Stimulated activated CD8-positive, alpha-beta memory T cell treated with anti-CD3 and anti-CD28 coated beads, Interleukin-4, amount 100 ng/mL, for 4 hours (primary cell): Measurements from ENCODE around the gene ZNF124.
"Not testable (repeated sequence)": the region's sequence is repeated elsewhere in the genome, so short reads cannot be mapped to it uniquely, and the experiment has no call there.

Experiments
- DNase-seq, 2 donors: peaks; one replicate each; pipeline ENCODE4 v3.0.0-alpha.2; 2020; ENCODE audit warnings: low read depth in 2 of 2, low spot score in 1 of 2

ZNF124 gene

GRCh38 chr1:247173431-247173830, 1.6 kb upstream of the ZNF124 start:
- DNase-seq, result no peak

DNA sequence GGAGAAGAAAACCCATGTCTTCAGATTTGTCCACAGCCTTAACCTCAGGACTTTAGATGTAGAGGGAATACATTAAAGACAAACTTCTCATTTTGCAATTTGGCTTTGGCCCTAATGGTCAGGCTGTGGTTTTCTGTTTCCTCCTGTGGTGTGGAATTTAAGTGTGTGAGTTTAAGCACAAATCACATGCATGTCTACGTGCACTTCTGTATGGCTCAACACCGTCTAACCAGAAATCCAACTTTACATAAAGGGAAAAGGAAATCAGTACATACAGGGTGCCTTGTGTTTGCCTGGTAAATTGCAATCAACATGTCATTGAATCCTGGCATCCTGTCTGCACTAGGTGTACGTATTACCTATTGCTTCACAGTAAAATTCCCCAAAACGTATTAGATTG, 1.2 kb upstream of the ZNF124 start:
- DNase-seq, result no peak

GRCh38 chr1:247171443-247171842, 377 bp downstream of the ZNF124 start:
- DNase-seq, result not testable (repeated sequence)

GRCh38 chr1:247165674-247166073, 6.1 kb downstream of the ZNF124 start:
- no peak for DNase-seq

- no peak for DNase-seq
Measured at GRCh38 chr1:247164694-247165093, 7.1 kb downstream of the ZNF124 start.

DNA sequence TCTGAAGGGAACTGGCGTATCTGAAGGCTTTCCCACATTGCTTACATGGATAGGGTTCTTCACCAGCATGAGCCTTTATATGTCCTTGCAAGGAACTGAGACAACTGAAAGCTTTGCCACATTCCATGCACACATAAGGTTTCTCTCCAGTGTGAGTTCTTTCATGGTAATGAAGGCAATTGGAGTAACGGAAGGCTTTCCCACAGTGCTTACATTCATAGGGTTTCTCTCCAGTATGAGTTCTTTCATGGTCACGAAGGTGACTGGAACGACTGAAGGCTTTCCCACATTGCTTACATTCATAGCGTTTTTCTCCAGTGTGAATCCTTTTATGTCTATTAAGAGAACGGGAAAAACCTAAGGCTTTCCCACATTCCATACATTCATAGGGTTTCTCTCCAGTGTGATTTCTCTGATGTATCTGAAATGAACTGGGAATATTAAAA, 15.0 kb downstream of the ZNF124 start:
- DNase-seq, result no peak

GRCh38 chr1:247147781-247148180, 24.0 kb downstream of the ZNF124 start:
- DNase-seq, result no peak

- DNase-seq, result not testable (repeated sequence)
Measured at GRCh38 chr1:247147120-247147519, 24.7 kb downstream of the ZNF124 start.

DNA sequence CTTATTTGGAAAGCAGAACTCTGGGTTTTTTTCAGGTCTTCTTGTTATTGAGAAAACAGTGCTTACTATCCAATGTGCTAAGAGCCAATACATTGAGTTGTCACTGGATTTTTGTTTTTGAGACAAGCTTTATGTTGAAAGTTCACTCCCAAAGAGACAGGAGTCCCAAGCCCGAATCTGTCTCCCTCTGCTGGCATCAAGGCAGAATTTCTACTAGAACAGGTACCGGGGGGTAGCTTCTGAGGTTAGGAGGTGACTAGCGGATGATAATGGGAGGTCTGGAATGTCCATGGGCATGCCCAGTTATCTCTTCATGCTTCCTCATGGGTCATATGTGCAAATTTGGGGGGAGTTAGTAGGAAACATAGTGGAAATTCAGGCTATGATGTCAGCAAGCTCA, 25.1 kb downstream of the ZNF124 start:
- no peak for DNase-seq

- no peak for DNase-seq
Measured at GRCh38 chr1:247145279-247145678, 26.5 kb downstream of the ZNF124 start.

DNA sequence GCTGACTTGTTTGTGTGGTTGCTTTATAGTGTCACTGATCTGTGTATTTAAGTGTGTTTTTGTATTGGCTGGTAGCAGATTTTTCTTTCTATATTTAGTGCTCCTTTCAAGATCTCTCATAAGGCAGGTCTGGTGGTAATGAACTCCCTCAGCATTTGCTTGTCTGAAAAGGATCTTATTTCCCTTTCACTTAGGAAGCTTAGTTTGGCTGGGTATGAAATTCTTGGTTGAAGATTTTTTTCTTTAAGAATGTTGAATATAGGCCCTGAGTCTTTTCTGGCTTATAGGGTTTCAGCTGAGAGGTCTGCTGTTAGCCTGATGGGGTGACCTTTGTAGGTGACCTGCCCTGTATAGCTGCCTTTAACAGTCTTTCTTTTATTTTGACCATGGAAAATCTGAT, 32.3 kb downstream of the ZNF124 start:
- not testable (repeated sequence) for DNase-seq

GRCh38 chr1:247131236-247131635, 40.6 kb downstream of the ZNF124 start:
- no peak for DNase-seq

GRCh38 chr1:247127519-247128282, 44.1 kb downstream of the ZNF124 start:
- DNase-seq, result not testable (repeated sequence)

- not testable (repeated sequence) for DNase-seq
Measured at GRCh38 chr1:247126601-247127000, 45.2 kb downstream of the ZNF124 start.

GRCh38 chr1:247126166-247126565, 45.7 kb downstream of the ZNF124 start:
- not testable (repeated sequence) for DNase-seq

DNA sequence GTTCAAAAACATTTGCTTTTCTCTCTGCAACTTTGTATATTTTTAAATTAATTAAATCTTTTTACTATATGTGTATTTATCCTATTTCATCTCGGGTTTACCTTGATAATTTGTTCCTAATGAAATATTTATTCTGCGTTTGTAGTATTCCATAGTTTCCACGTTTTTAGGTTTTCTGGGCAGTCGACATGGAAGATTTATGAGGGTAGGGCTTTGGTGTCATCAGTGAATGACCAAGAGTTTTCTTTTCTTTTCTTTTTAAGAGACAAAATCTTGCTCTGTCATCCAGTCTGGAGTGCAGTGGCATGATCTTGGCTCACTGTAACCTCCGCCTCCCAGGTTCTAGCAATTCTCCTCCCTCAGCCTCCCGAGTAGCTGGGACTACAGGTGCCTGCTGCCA, 50.4 kb downstream of the ZNF124 start:
- DNase-seq, result no peak

- not testable (repeated sequence) for DNase-seq
Measured at GRCh38 chr1:247120408-247120668, 51.5 kb downstream of the ZNF124 start.

- DNase-seq, result no peak
Measured at GRCh38 chr1:247119600-247120407, 52.0 kb downstream of the ZNF124 start.

DNA sequence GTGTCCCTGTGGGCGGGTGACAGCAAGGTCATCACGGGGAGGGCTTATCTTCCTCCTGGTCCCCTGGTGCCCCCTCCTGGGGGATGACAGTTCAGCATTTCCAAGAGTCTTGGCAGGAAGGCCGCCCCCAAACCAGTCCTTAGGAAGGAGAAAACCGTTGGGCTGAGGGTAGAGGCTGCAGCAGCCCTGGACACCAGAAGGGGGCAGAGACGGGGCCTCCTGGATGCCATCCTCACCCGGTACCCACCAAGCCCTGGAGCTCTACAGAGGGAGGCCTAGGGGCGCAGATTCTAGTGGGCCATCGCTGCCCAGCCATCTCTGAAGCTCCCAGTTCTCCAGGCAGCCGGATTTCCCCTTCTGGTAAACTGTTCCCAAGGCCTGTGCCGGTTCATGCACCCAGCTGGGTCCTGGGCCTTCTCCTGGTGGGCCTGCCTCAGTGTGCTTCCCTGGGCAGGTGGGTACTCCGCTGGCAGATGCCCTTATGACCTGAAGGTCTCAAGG, 52.8 kb downstream of the ZNF124 start:
- no peak for DNase-seq

- no peak for DNase-seq
Measured at GRCh38 chr1:247115545-247115944, 56.3 kb downstream of the ZNF124 start.

GRCh38 chr1:247115141-247115510, 56.7 kb downstream of the ZNF124 start:
- DNase-seq, result no peak

DNA sequence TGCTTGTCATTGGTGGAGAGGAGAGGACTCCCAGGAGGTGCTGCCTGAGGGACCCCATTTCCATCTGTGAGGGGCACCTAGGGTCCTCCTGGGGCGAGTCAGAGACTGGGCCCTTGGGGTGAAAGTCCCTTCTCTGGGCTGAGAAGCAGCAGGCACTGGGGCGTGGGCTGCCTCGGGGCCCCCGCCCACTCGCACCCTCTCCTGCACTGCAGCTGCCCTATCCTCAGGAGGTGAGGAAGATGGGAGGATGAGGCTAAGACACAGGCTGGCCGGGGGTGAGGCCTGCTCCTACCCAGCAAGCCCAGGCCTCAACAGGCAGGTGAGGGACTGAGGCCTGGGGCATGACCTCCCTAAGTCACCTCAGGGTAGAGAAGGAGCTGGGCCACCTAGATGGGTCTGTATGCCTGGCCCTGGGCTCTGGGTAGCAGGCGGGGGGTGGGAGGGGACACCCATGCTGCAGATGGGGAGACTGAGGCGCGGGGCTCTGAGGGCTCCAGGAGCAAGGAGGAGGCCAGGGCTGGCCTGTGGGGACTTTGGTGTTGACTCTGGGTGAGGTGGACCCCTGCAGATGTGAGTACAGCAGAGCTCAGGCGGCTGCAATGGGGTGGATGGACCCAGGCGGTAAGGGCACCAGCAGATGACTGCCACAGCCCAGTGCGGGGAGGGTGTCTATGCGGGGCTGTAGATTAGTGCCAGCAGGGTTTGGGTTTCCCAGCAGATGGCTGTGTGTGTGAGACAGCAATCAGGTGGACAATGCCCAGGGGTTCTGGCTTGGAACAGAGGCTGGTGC, 57.3 kb downstream of the ZNF124 start:
- no peak for DNase-seq
